ENCODE data around the gene MYBBP1A. TPM values are rescaled to one million over a fixed set of nuclear protein-coding genes. Genes with fewer than 3 reads are reported as not detected.
"Not testable (repeated sequence)": the region's sequence is repeated elsewhere in the genome, so short reads cannot be mapped to it uniquely, and the experiment has no call there.

The MYBBP1A gene
- total and polyA plus RNA-seq, 12 donors = 18.7 to 30.3 (median 23.4) TPM

GRCh38 chr17:4591529-4591928 is 36.3 kb upstream of the MYBBP1A start:
- peak in 2 of 8 donors; percentile 3 to 9 for ATAC-seq
- intact Hi-C loops (cut with DNase I) = no loop called here
- no peak for DNase-seq
- no peaks in the 10 kb centered on the region for H3K9me3 ChIP-seq
- peak overlapping the region in 5 of 10 donors; percentile 10 to 44 (median 28) for H3K27ac ChIP-seq
- H3K36me3 ChIP-seq = no peaks in the 10 kb centered on the region
- WGBS, 2 donors = 60 to 71% methylated on average over 12 of the region's 12 CpGs
- no peaks in the 10 kb centered on the region for H3K27me3 ChIP-seq
- TF ChIP-seq CTCF (IDR thresholded peaks at IDR 0.05) = no peak
- no peak overlapping the region for H3K4me3 ChIP-seq
- H3K4me1 ChIP-seq = peaks cover 9 to 53% (median 35%) of the 10 kb centered on the region in 9 donors

- peaks cover 9 to 54% (median 38%) of the 10 kb centered on the region in 9 donors for H3K4me1 ChIP-seq
- peak overlapping the region in 6 of 10 donors; percentile 10 to 52 (median 31) for H3K27ac ChIP-seq
- TF ChIP-seq CTCF (IDR thresholded peaks at IDR 0.05) = no peak
- H3K27me3 ChIP-seq = peaks cover 0 to 3% (median 0%) of the 10 kb centered on the region in 7 donors
- no peaks in the 10 kb centered on the region for H3K36me3 ChIP-seq
- WGBS, 2 donors = 57 to 62% methylated on average over 10 of the region's 10 CpGs
- no peak overlapping the region for H3K4me3 ChIP-seq
- intact Hi-C loops (cut with DNase I) = no loop called here
- DNase-seq = no peak
- H3K9me3 ChIP-seq = no peaks in the 10 kb centered on the region
- peak in 1 of 8 donors; percentile 14 for ATAC-seq
Observed at GRCh38 chr17:4590981-4591453, 35.8 kb upstream of the MYBBP1A start.

DNA sequence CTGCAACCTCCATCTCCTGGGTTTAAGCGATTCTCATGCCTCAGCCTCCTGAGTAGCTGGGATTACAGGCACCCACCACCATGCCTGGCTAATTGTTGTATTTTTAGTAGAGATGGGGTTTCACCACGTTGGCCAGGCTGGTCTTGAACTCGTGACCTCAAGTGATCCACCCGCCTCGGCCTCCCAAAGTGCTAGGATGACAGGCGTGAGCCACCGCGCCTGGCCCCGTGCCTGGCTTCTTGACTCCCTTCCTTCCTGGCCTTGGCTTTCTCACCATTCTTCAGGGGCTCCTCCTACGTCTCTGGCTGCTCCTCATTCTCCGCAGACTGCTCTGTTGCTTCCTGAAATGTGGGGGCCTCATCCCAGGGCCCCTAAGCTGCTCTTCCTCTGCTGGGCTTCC is 34.9 kb upstream of the MYBBP1A start:
- H3K4me1 ChIP-seq = peaks cover 14 to 60% (median 45%) of the 10 kb centered on the region in 9 donors
- DNase-seq; ATAC-seq; H3K4me3 ChIP-seq; H3K36me3 ChIP-seq; intact Hi-C loops (cut with DNase I); H3K27ac ChIP-seq; H3K9me3 ChIP-seq: not testable (repeated sequence)
- H3K27me3 ChIP-seq = peaks cover 0 to 12% (median 1%) of the 10 kb centered on the region in 7 donors
- WGBS, 2 donors = 50 to 68% methylated on average over 9 to 11 of the region's 11 CpGs

DNA sequence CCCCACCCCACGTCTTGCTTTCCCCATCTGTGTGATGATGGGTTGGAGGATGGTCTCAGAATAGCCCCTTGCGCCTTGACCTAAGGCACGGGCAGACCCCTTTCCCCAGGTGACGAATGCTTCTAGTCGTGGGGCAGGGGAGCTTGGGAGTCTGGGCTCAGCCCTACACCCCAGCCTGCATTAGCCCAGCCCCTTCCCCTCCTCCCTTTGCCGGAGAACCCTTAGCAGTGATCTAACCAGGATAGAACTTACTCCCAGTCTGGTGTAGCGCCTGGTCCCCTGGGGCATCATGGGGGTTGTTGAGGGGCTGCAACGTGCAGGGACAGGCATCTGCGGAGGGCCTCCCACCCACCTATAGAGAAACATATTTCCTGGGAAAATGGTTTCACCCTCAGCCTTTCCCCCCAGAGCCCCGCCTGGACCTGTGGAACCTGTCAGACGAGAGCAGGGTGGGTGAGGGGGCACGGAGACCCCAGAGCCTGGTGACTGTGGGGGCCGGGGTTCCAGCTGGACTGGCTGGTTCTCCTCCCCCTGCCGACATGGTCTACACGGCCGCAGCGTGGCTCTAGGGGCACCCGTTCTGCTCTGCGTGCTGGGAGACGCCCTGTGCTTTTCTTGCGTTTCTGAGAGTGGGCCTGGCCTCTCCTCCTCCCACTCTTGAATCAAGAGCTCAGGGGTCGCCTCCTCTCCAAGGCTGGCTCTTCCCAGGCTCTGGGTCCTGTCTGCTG is 33.9 kb upstream of the MYBBP1A start:
- H3K27ac ChIP-seq = peak overlapping the region in 6 of 10 donors; percentile 66 to 86 (median 80)
- WGBS, 2 donors = 83 to 92% methylated on average over 22 of the region's 22 CpGs
- H3K4me3 ChIP-seq = no peak overlapping the region
- peaks cover 0 to 22% (median 9%) of the 10 kb centered on the region in 7 donors for H3K27me3 ChIP-seq
- peaks cover 16 to 63% (median 46%) of the 10 kb centered on the region in 9 donors for H3K4me1 ChIP-seq
- TF ChIP-seq CTCF (IDR thresholded peaks at IDR 0.05) = no peak
- intact Hi-C loops (cut with DNase I) = loop anchor here in 1 of 10 donors (2.0 kb wide), 1 partner anchor 16 kb away; no protein-coding TSS in a partner anchor
- DNase-seq (no peak), ATAC-seq (no peak)
- H3K36me3 ChIP-seq = no peaks in the 10 kb centered on the region
- no peaks in the 10 kb centered on the region for H3K9me3 ChIP-seq

All from heart right ventricle (tissue), 16 donors.